Fibroblast of lung (primary cell): ENCODE results near the gene EPHA1.

Source experiments
- EZH2 ChIP-seq: IDR thresholded peaks from 2 replicates; pipeline ENCODE4 v1.5.1; 2012; ENCODE audit warnings: low read length, control low read depth, mild to moderate bottlenecking; ENCODE audit errors: missing control alignments
- TF ChIP-seq, protein P1 (sequence below), 2 donors: IDR thresholded peaks in 1 of 2; conservative IDR thresholded peaks in 1 of 2; 1 replicate in 1 of 2; 2 replicates in 1 of 2; pipeline ENCODE4 v1.5.1; 2011 to 2012; ENCODE audit warnings: low read length in 2 of 2, control low read depth in 1 of 2, inconsistent platforms in 1 of 2, low read depth in 1 of 2, mild to moderate bottlenecking in 1 of 2

DNA sequence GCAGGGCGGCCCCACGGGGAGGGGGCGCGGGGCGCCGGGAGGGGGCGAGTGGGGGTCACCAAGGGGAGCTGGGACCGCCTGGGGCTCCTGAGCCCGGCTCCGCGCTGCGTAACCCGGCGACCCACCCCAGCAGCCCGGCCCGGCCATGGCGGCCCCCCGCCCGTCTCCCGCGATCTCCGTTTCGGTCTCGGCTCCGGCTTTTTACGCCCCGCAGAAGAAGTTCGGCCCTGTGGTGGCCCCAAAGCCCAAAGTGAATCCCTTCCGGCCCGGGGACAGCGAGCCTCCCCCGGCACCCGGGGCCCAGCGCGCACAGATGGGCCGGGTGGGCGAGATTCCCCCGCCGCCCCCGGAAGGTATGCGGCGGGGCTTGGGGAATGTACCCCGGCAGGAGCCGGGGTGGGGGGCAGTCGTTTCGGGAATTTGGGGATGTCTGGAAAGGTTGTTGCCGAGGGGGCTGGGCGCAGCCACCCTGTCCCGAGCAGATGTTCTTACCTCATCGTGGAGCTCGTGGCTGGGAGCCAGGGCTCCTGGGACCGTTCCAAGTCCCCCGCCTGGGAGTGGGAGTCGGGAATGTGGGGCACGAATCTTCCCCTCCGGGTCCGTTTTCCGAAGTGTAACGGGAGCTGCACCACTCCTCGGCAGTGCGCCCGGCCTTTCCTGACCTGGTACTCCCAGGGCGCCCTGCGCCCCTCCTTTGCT is 27.1 kb downstream of the EPHA1 start:
- TF ChIP-seq, protein P1, sequence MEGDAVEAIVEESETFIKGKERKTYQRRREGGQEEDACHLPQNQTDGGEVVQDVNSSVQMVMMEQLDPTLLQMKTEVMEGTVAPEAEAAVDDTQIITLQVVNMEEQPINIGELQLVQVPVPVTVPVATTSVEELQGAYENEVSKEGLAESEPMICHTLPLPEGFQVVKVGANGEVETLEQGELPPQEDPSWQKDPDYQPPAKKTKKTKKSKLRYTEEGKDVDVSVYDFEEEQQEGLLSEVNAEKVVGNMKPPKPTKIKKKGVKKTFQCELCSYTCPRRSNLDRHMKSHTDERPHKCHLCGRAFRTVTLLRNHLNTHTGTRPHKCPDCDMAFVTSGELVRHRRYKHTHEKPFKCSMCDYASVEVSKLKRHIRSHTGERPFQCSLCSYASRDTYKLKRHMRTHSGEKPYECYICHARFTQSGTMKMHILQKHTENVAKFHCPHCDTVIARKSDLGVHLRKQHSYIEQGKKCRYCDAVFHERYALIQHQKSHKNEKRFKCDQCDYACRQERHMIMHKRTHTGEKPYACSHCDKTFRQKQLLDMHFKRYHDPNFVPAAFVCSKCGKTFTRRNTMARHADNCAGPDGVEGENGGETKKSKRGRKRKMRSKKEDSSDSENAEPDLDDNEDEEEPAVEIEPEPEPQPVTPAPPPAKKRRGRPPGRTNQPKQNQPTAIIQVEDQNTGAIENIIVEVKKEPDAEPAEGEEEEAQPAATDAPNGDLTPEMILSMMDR (conservative IDR thresholded peaks at IDR 0.05 in 1 of 2, IDR thresholded peaks at IDR 0.05 in 1 of 2; ENCODE audit: low read depth in 1 of 2, low read length in 2 of 2), result no peak
- TF ChIP-seq EZH2, result no peak
